Transverse colon (tissue), 3 donors: Measurements from ENCODE around the gene NOL9.

ENCODE experiments used
- CTCF ChIP-seq, 5 experiments: fragments of 200-600 bp in 3 of 5; fragments of 450-650 bp in 2 of 5; sonication (generic) in 3 of 5; IDR thresholded peaks; 1 replicate in 2 of 5; 2 replicates in 3 of 5; pipeline ENCODE4 v1.5.1; 2016 to 2017; ENCODE audit warnings: antibody characterized with exemption in 5 of 5, inconsistent platforms in 3 of 5, mild to moderate bottlenecking in 2 of 5, moderate library complexity in 1 of 5
- EP300 ChIP-seq: sonication (generic); formaldehyde crosslinking; IDR thresholded peaks from one replicate; pipeline ENCODE4 v1.6.1; 2017; ENCODE audit warnings: antibody characterized with exemption, low read depth
- POLR2A ChIP-seq: fragments of 450-650 bp; IDR thresholded peaks from one replicate; pipeline ENCODE4 v1.6.1; 2016; ENCODE audit warnings: antibody characterized with exemption, mild to moderate bottlenecking, moderate library complexity

GRCh38 chr1:6546326-6546725 lies 8.0 kb downstream of the NOL9 start:
- TF ChIP-seq EP300 (no peak), CTCF (IDR thresholded peaks at IDR 0.05) (no peak), POLR2A (no peak)
